CD4-positive, alpha-beta T cell treated with Interleukin-17A for 1 hour (primary cell): ENCODE data around the gene BORCS8.

Experiments used
- DNase-seq: peaks from one replicate; pipeline ENCODE4 v3.0.0-alpha.2; 2020

Gene BORCS8

GRCh38 chr19:19213426-19214158 is 21.6 kb upstream of the BORCS8 start:
- no peak for DNase-seq

- DNase-seq, result no peak
Measured at GRCh38 chr19:19212916-19213315, 21.0 kb upstream of the BORCS8 start.

GRCh38 chr19:19211499-19212420 is 19.8 kb upstream of the BORCS8 start, which contains the start of gene NCAN:
TSS of gene NCAN (plus strand) at chr19:19211958. CDS start at chr19:19216954, 4,996 bp downstream.
- DNase-seq, result no peak

GRCh38 chr19:19209372-19209771 is 17.4 kb upstream of the BORCS8 start:
- DNase-seq, result no peak

- no peak for DNase-seq
Measured at GRCh38 chr19:19207637-19208572, 16.0 kb upstream of the BORCS8 start.

GRCh38 chr19:19206938-19207337 is 15.0 kb upstream of the BORCS8 start:
- DNase-seq, result no peak

GRCh38 chr19:19205416-19206410 is 13.8 kb upstream of the BORCS8 start:
- no peak for DNase-seq

- no peak for DNase-seq
Measured at GRCh38 chr19:19204181-19204580, 12.2 kb upstream of the BORCS8 start.

- peak; percentile 93 for DNase-seq
Measured at GRCh38 chr19:19203012-19203856, 11.3 kb upstream of the BORCS8 start, which contains the start of gene NR2C2AP. TSS of gene NR2C2AP (minus strand) at chr19:19203414. CDS start at chr19:19203060, 354 bp downstream.

- no peak for DNase-seq
Measured at GRCh38 chr19:19202707-19203011, 10.7 kb upstream of the BORCS8 start.

GRCh38 chr19:19201697-19202630 is 10.0 kb upstream of the BORCS8 start:
- DNase-seq, result no peak

GRCh38 chr19:19193926-19194325 is 2.0 kb upstream of the BORCS8 start:
- no peak for DNase-seq

GRCh38 chr19:19192910-19193423 is 1.0 kb upstream of the BORCS8 start:
- DNase-seq, result no peak

- no peak for DNase-seq
Measured at GRCh38 chr19:19191768-19192077, 229 bp downstream of the BORCS8 start.

GRCh38 chr19:19186742-19187141 is 5.2 kb downstream of the BORCS8 start:
- no peak for DNase-seq

- DNase-seq, result peak; percentile 71
Measured at GRCh38 chr19:19185853-19186740, 5.9 kb downstream of the BORCS8 start.

- no peak for DNase-seq
Measured at GRCh38 chr19:19181488-19181998, 10.4 kb downstream of the BORCS8 start.
